GM12801 (cell line): Measurements from ENCODE around the gene TTC9.

Experiments
- TF ChIP-seq, protein P1 (sequence below): IDR thresholded peaks from one replicate; pipeline ENCODE4 v1.5.1; 2011; ENCODE audit warnings: control low read depth; ENCODE audit not compliant: insufficient read length; ENCODE audit errors: extremely low read depth

Gene TTC9

DNA sequence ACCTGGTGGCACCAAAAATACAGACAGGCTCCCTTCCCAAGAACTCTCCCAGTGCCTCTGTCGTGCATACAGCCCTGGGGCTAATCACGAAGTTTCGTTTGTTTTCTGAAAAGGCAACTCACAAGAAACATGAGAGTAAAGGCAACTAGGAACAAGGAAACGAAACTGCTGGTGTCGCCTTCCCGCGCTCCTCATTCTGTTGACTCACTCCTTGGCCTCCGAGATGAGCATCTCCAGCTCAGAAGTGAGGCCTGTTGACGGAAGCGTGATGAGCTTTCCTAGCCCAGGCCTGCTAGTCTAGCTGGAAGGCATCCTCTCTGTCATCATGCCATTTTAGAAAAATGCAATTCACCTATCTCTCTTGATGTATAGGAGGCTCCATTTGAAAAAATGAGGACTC is 50.5 kb downstream of the TTC9 start:
- TF ChIP-seq, protein P1, sequence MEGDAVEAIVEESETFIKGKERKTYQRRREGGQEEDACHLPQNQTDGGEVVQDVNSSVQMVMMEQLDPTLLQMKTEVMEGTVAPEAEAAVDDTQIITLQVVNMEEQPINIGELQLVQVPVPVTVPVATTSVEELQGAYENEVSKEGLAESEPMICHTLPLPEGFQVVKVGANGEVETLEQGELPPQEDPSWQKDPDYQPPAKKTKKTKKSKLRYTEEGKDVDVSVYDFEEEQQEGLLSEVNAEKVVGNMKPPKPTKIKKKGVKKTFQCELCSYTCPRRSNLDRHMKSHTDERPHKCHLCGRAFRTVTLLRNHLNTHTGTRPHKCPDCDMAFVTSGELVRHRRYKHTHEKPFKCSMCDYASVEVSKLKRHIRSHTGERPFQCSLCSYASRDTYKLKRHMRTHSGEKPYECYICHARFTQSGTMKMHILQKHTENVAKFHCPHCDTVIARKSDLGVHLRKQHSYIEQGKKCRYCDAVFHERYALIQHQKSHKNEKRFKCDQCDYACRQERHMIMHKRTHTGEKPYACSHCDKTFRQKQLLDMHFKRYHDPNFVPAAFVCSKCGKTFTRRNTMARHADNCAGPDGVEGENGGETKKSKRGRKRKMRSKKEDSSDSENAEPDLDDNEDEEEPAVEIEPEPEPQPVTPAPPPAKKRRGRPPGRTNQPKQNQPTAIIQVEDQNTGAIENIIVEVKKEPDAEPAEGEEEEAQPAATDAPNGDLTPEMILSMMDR: no peak

DNA sequence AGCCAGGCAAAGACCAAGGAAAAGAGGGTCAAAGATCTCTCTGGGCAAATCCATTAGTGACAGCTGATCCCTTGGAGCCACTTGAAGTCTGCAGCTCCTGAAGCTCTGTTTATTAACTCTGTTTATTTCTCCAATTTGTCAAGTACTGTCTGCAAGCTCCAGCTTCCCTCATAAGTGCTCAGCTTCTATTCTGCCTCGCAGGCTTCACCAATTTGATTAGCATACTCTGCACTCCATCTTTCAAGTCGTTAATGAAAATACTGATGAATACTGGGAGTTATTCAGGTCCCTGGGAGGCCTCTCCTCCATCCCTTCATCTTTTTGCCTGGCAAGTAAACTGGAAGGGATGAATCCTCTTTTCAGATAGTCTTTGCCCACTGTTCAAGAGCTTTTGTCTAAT is 54.3 kb downstream of the TTC9 start:
- TF ChIP-seq, protein P1: no peak

DNA sequence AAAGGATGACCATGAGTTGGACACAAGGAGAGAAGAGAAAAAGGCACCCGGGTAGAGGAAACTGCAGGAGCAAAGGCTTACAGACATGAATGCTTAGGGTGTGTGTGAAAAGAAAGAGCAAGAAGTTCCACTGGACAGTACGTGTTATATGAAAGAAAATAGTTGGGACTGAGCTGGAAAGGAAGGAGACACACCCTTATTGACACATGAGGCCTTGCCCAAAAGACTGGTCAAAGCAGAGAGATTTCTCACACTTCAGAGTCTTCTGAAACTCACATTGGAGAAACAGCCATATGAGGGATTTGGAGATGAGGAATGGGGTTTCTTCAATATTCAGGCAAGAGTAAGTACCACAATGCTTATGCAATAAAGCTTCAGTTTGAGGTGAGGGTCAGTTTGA is 56.0 kb downstream of the TTC9 start:
- TF ChIP-seq, protein P1: no peak

DNA sequence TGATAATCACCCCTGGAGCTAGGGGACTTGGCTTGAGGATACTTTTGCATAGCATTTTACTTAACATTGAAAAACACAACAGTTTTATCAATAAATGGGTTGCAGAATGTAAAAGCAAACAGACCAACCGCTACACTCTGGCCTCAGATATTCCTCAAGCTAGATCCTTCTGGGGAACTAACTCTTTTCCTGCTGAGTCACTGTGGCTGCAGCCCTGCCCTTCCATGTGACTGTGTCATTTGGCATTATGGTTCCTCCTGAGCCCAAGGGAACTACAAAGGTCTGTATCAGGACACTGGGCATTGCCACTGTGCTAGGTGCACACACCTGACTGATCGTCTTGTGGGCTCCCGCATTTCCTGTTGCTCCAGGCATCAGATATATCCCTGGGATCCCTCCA is 56.6 kb downstream of the TTC9 start:
- TF ChIP-seq, protein P1: no peak

DNA sequence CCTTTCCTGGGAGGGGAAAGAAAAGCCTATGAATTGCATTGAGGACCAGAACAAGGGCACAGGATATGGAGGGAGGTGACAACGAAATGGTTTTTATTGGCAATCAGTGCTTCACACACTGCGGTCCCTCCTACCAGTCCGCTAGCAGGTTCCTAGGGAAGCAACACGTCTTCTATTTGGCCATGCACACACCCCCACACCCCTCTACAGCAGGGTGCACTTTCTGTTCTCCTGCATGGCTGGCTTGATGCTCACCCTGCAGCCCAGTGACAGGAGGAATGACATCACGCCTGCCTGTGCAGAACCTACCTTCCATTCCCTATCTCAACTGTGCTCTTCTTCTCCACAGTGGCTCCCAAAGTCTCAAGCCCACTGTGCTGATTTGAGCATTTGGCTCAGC is 57.9 kb downstream of the TTC9 start:
- TF ChIP-seq, protein P1: no peak

DNA sequence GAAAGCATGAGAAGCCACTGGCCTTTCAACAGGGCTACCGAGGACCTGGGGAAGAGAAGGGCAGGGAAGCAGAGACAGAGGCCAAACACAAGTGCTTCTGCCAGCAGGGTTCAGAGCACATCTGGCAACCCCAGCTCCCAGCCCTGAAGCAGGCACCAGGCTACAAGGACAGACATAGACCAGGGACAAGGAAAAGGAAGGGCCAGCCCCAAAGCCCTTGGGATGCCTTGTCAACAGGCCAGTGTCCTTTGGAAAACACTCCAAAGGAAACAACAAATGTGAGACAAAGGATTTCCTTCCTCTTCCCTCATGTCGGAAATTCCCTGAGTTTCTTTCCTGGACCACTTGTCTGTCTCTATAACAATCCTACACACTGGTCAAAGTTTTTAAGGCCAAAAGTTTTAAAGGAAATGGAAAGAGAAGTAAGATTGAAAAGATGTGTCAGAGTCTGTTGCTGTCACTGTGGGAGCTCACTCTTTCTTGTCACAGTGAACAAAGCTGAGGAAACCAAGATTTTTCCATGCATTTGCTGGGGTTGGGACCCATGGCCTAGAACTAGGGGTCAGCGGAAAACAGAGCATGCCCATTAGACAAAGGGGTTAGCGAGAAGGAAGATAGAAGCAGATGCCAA is 59.4 kb downstream of the TTC9 start:
- TF ChIP-seq, protein P1: no peak

DNA sequence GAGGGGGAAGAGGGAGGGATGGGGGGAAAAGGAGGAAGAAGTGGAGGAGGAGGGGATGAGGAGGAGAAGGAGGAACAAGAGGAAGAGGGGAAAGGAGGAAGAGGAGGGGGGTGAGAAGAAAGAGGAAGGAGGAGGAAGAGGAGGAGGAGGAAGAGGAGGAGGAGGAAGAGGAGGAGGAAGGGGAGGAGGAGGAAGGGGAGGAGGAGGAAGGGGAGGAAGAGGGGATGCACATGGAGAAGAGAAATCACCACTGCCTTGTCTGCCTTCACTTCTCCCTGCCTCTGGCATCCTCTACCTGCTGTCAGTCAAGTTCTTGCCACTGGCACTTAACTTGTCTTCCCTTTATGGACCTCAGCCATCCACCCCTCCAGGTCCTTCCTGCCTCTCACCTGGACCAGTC is 59.9 kb downstream of the TTC9 start:
- TF ChIP-seq, protein P1: no peak
